Endodermal cell (in vitro differentiated cells): ENCODE results near the gene IRGM. TPM values are rescaled to one million over a fixed set of nuclear protein-coding genes. Genes with fewer than 3 reads are reported as not detected.
"Not testable (repeated sequence)": the region's sequence is repeated elsewhere in the genome, so short reads cannot be mapped to it uniquely, and the experiment has no call there.

Experiments
- DNase-seq: peaks from one replicate; pipeline ENCODE4 v3.0.0-alpha.2; 2017
- H3K27ac ChIP-seq: 2 replicates; pipeline ENCODE4 v1.5.1; 2013; ENCODE audit warnings: mild to moderate bottlenecking, low read depth, low read length, moderate library complexity
- H3K27me3 ChIP-seq: 2 replicates; pipeline ENCODE4 v1.6.1; 2013; ENCODE audit warnings: mild to moderate bottlenecking, low read length, moderate library complexity; ENCODE audit not compliant: insufficient read depth, control insufficient read depth, poor library complexity, severe bottlenecking
- H3K36me3 ChIP-seq: 2 replicates; pipeline ENCODE4 v1.7.0; 2013; ENCODE audit warnings: mild to moderate bottlenecking, low read length, moderate library complexity; ENCODE audit not compliant: control insufficient read depth, insufficient read depth
- H3K4me1 ChIP-seq: one replicate; pipeline ENCODE4 v1.7.0; 2013; ENCODE audit warnings: low read length; ENCODE audit not compliant: control insufficient read depth, insufficient read depth
- H3K4me3 ChIP-seq: 2 replicates; pipeline ENCODE4 v1.5.1; 2013; ENCODE audit warnings: mild to moderate bottlenecking, low read length, moderate library complexity
- H3K9ac ChIP-seq: 2 replicates; pipeline ENCODE4 v1.6.1; 2013; ENCODE audit warnings: mild to moderate bottlenecking, low read length, moderate library complexity; ENCODE audit not compliant: poor library complexity, severe bottlenecking; ENCODE audit errors: extremely low read depth
- H3K9me3 ChIP-seq: 2 replicates; pipeline ENCODE4 v1.6.1; 2013; ENCODE audit warnings: mild to moderate bottlenecking, low read length, moderate library complexity; ENCODE audit not compliant: control insufficient read depth
- H3K27ac Mint-ChIP-seq: 2 replicates; pipeline ENCODE4 v1.8.0; 2020; ENCODE audit warnings: mixed read lengths
- H3K27me3 Mint-ChIP-seq: 2 replicates; pipeline ENCODE4 v1.8.0; 2021; ENCODE audit warnings: mild to moderate bottlenecking, mixed read lengths; ENCODE audit not compliant: insufficient read depth
- H3K36me3 Mint-ChIP-seq: 2 replicates; pipeline ENCODE4 v1.8.0; 2020; ENCODE audit warnings: low read depth, mixed read lengths
- H3K4me1 Mint-ChIP-seq: 2 replicates; pipeline ENCODE4 v1.8.0; 2020; ENCODE audit warnings: mixed read lengths
- H3K4me3 Mint-ChIP-seq: 2 replicates; pipeline ENCODE4 v1.8.0; 2020; ENCODE audit warnings: mild to moderate bottlenecking, moderate library complexity, mixed read lengths
- H3K9me3 Mint-ChIP-seq: 2 replicates; pipeline ENCODE4 v1.8.0; 2020; ENCODE audit warnings: mild to moderate bottlenecking, mixed read lengths
- WGBS, 2 experiments: methylation state at CpG; one replicate each; pipeline versions ENCODE4 v1.1.5 to v1.1.7; 2013; ENCODE audit warnings: missing lambda C conversion rate in 2 of 2, mixed read lengths in 1 of 2; ENCODE audit not compliant: insufficient coverage in 1 of 2, insufficient read length in 1 of 2; 5-methylcytosine and 5-hydroxymethylcytosine counted together
- total RNA-seq, 2 donors: library from RNA; stranded (reverse); fragmentation: NEBNext Ultra II Directional in 1 of 2; extraction: Animal tissue kit (Norgen Biotek cat#: 25700) in 1 of 2; gene quantifications; 2 replicates in 1 of 2; 3 replicates in 1 of 2; pipeline ENCODE4 v1.2.1, GENCODE V29; 2021
- TF ChIP-seq, protein P1 (sequence below): fragments of 200-600 bp; sonication (generic); conservative IDR thresholded peaks from 2 replicates; pipeline ENCODE4 v1.5.0; 2021; ENCODE audit warnings: antibody characterized with exemption, mild to moderate bottlenecking

IRGM gene
- total RNA-seq, 2 donors from 2014 or later = not detected

DNA sequence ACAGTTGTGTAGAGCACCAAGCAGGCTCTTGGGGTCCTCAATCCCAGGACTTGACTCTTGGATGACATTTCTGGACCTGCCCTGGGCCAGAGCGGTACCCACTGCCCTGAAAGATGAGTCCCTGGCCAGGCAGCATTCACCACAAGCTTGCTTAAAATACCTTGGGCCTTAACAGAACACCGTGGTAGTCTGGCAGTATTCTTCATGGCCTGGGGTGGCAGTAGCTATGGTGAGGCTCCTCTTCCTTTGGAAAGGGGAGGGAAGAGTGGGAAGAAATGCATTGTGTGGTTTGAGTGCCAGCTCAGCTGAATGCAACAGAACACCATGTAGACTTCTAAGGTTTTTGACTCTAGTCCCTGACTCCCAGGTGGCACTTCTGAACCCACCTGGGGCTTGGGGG lies 29.4 kb upstream of the IRGM start:
- H3K27ac Mint-ChIP-seq = no peak overlapping the region
- H3K4me3 ChIP-seq = no peak overlapping the region
- peak; percentile 58 for DNase-seq
- H3K9ac ChIP-seq = no peak overlapping the region
- H3K27ac ChIP-seq = no peak overlapping the region
- WGBS, 2 experiments = 83% methylated on average over 2 of the region's 2 CpGs; no CpG with 5 or more reads in 1 of the 2 experiments
- no peaks in the 10 kb centered on the region for H3K27me3 ChIP-seq
- peaks cover 37% of the 10 kb centered on the region for H3K9me3 Mint-ChIP-seq
- TF ChIP-seq, protein P1, sequence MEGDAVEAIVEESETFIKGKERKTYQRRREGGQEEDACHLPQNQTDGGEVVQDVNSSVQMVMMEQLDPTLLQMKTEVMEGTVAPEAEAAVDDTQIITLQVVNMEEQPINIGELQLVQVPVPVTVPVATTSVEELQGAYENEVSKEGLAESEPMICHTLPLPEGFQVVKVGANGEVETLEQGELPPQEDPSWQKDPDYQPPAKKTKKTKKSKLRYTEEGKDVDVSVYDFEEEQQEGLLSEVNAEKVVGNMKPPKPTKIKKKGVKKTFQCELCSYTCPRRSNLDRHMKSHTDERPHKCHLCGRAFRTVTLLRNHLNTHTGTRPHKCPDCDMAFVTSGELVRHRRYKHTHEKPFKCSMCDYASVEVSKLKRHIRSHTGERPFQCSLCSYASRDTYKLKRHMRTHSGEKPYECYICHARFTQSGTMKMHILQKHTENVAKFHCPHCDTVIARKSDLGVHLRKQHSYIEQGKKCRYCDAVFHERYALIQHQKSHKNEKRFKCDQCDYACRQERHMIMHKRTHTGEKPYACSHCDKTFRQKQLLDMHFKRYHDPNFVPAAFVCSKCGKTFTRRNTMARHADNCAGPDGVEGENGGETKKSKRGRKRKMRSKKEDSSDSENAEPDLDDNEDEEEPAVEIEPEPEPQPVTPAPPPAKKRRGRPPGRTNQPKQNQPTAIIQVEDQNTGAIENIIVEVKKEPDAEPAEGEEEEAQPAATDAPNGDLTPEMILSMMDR = peak; percentile 32
- no peak overlapping the region for H3K4me3 Mint-ChIP-seq
- no peaks in the 10 kb centered on the region for H3K36me3 Mint-ChIP-seq
- peaks cover 23% of the 10 kb centered on the region for H3K9me3 ChIP-seq
- no peaks in the 10 kb centered on the region for H3K4me1 ChIP-seq
- peaks cover 8% of the 10 kb centered on the region for H3K27me3 Mint-ChIP-seq
- no peaks in the 10 kb centered on the region for H3K36me3 ChIP-seq
- peaks cover 5% of the 10 kb centered on the region for H3K4me1 Mint-ChIP-seq

GRCh38 chr5:150829744-150830143 lies 16.6 kb upstream of the IRGM start:
- Histone ChIP-seq H3K4me3 (no peak overlapping the region), H3K4me1 (no peaks in the 10 kb centered on the region), H3K9me3 (peaks cover 31% of the 10 kb centered on the region), H3K9ac (no peak overlapping the region), H3K36me3 (no peaks in the 10 kb centered on the region), H3K27me3 (no peaks in the 10 kb centered on the region), H3K27ac (no peak overlapping the region)
- 70% methylated on average over 5 of the region's 5 CpGs; no CpG with 5 or more reads in 1 of the 2 experiments for WGBS, 2 experiments
- TF ChIP-seq, protein P1 = no peak
- Mint-ChIP-seq H3K4me1 (no peaks in the 10 kb centered on the region), H3K9me3 (peaks cover 38% of the 10 kb centered on the region), H3K36me3 (no peaks in the 10 kb centered on the region), H3K27ac (no peak overlapping the region), H3K4me3 (no peak overlapping the region), H3K27me3 (peaks cover 4% of the 10 kb centered on the region)
- DNase-seq = no peak

DNA sequence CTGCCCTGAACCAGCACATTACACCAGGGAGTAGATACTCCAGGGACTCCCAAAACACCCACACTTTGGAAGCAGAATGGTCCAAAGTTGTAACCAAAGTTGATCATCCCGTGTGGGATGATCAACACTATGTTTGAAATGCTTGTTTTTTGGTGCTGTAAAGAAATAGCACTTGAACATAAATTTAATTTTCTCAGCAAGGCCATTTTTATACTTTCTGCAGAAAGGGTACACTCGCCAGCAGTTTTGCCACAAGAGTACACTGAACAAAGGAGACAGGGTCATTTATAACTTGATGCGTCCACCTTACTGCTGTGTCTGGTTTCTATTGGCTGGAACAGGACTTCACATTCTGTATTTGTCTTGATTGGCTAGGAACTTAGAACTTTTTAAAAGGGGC lies 14.5 kb upstream of the IRGM start:
- not testable (repeated sequence) for H3K4me1 ChIP-seq, H3K27me3 Mint-ChIP-seq, H3K36me3 ChIP-seq, H3K36me3 Mint-ChIP-seq, H3K27me3 ChIP-seq, DNase-seq, H3K4me1 Mint-ChIP-seq, H3K27ac Mint-ChIP-seq, H3K27ac ChIP-seq, H3K4me3 Mint-ChIP-seq, H3K4me3 ChIP-seq, H3K9ac ChIP-seq
- WGBS, 2 experiments = 70 to 80% methylated on average over 1 to 3 of the region's 3 CpGs
- peaks cover 33% of the 10 kb centered on the region for H3K9me3 ChIP-seq
- H3K9me3 Mint-ChIP-seq = peaks cover 38% of the 10 kb centered on the region

DNA sequence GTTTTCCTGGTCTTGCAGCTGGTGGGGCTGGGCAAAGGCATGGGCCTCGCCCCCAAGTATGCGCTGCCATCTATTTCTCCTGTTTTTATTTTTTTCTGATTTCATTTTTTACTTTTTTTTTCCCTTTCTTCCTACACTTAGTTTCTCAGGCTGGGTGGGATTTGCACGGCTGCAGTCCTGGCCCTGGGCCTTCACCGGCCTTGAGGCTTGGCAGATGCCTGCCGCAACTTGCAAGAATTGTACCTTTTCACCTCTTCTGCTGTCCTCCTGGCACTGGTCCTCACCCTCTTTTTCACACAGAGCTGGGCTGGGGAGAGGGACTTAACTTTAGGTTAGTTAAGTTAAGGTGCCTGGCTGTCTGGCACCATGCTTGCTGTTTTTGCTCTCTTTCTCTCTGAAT lies 10.3 kb upstream of the IRGM start:
- H3K36me3 ChIP-seq = no peaks in the 10 kb centered on the region
- no peak for DNase-seq
- no peak overlapping the region for H3K27ac ChIP-seq
- Mint-ChIP-seq H3K4me1 (no peaks in the 10 kb centered on the region), H3K4me3 (no peak overlapping the region), H3K9me3 (peaks cover 22% of the 10 kb centered on the region), H3K27ac (no peak overlapping the region), H3K36me3 (no peaks in the 10 kb centered on the region), H3K27me3 (peaks cover 23% of the 10 kb centered on the region)
- H3K27me3 ChIP-seq = peaks cover 18% of the 10 kb centered on the region
- WGBS, 2 experiments = 90 to 97% methylated on average over 2 to 5 of the region's 5 CpGs
- TF ChIP-seq, protein P1 = no peak
- peaks cover 18% of the 10 kb centered on the region for H3K9me3 ChIP-seq
- H3K4me3 ChIP-seq = no peak overlapping the region
- no peak overlapping the region for H3K9ac ChIP-seq
- H3K4me1 ChIP-seq = no peaks in the 10 kb centered on the region
